ENCODE results near the gene GLO1. TPM values are rescaled to one million over a fixed set of nuclear protein-coding genes. Genes with fewer than 3 reads are reported as not detected.

GLO1 gene
- polyA plus RNA-seq, 1 of the 3 experiments (the other 2 are of a cell fraction) = 47.1 TPM

DNA sequence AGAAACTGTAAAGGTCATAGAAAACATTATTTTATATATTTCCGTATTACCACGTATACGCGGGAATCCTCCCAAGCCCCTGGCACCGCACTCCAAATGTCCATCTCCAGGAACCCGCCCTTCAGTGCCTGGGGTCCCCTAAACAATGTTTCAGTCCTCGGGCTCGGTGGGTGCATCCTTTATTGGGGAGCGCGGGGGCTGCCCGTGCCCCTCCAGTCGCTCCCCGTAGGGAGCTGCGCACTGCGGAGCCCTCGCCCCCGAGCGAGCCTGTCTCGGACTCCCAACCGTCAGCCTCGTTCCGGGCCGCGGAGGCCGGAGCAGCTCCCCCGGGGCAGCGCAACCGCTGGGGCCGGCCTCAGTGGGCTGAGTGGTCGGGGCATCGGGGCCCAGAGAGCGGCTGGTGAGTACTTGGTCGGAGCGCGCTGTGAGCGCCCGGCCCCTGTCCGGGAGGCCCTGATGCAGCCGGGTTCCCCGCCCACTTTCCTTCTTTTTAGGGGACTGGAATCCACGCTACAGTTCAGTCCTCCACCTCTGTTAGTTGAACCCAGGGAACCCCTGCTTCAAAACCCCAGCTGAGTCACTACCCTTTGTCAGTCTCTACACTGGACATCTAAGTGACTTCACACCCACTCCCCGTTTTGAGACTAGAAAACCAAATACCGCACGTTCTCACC, 12.2 kb upstream of the GLO1 start, which contains the start of gene DNAH8:
Gene DNAH8 (plus strand): TSS at position 296 of the 674 bp plus-strand sequence. CDS start 7,499 bp downstream, outside the sequence.
- Histone ChIP-seq H3K9ac (no peak within 1 kb of the TSS), H3K27me3 (ENCODE audit: insufficient read depth) (no peaks in the 10 kb centered on the region), H3K4me1 (ENCODE audit: control insufficient read depth in 1 of 2, insufficient read depth in 2 of 2, low read depth in 1 of 2, low read length in 1 of 2) (peaks cover 0 to 13% of the 10 kb centered on the region in 2 experiments; a peak in 3 of 4 replicates), H2AFZ (ENCODE audit: low read depth) (no peak within 1 kb of the TSS), H3K9me3 (no peaks in the 10 kb centered on the region), H3K36me3 (replicated peaks in 1 of 2; ENCODE audit: control insufficient read depth in 1 of 2, insufficient read depth in 2 of 2, low read length in 1 of 2) (no peaks in the 10 kb centered on the region), H3K79me2 (ENCODE audit: insufficient read depth) (no peaks in the 10 kb centered on the region), H3F3A (replicated peaks; ENCODE audit: insufficient read depth) (no peaks in the 10 kb centered on the region), H3K9me2 (no peaks in the 10 kb centered on the region), H3K4me3 (ENCODE audit: low read depth in 2 of 2, low read length in 1 of 2) (no peak within 1 kb of the TSS), H3K4me2 (peak within 1 kb of the TSS; percentile 14; the same call in 1 of the 2 replicates), H3K27ac (ENCODE audit: low read depth in 2 of 2, low read length in 1 of 2) (peak within 1 kb of the TSS in 1 of 2 experiments; percentile 19; a peak in 1 of 4 replicates), H4K20me1 (ENCODE audit: insufficient read depth) (no peaks in the 10 kb centered on the region)
- ChIA-PET POLR2A (interaction anchor here (1.6 kb wide), 1 partner anchor 12 kb away, joined by 4 read pairs; the partner anchor contains the start of gene GLO1), CTCF (interaction anchor here (0.7 to 0.9 kb wide), 2 partner anchors 157 to 1152 kb away, joined by 3 read pairs; no protein-coding TSS in a partner anchor)
- no peak for TF ChIP-seq USF1 (IDR thresholded peaks at IDR 0.05; ENCODE audit: borderline replicate concordance, low read depth)
- no peak for TF ChIP-seq EP300 (IDR thresholded peaks at IDR 0.05; ENCODE audit: borderline replicate concordance in 1 of 2, low read depth in 1 of 2, low read length in 1 of 2)
- TF ChIP-seq, protein P1, sequence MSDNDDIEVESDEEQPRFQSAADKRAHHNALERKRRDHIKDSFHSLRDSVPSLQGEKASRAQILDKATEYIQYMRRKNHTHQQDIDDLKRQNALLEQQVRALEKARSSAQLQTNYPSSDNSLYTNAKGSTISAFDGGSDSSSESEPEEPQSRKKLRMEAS (IDR thresholded peaks at IDR 0.05; ENCODE audit: low read depth) = no peak
- no peak for TF ChIP-seq POLR2AphosphoS5 (IDR thresholded peaks at IDR 0.05; ENCODE audit: low read depth, low read length)
- no peak for TF ChIP-seq JUND (IDR thresholded peaks at IDR 0.05)
- no peak for TF ChIP-seq NRF1 (IDR thresholded peaks at IDR 0.05; ENCODE audit: low read depth, low read length)
- DNase-seq = peak; percentile 47
- 74% methylated on average over 34 of the region's 44 CpGs for WGBS (ENCODE audit: low lambda C conversion rate)

DNA sequence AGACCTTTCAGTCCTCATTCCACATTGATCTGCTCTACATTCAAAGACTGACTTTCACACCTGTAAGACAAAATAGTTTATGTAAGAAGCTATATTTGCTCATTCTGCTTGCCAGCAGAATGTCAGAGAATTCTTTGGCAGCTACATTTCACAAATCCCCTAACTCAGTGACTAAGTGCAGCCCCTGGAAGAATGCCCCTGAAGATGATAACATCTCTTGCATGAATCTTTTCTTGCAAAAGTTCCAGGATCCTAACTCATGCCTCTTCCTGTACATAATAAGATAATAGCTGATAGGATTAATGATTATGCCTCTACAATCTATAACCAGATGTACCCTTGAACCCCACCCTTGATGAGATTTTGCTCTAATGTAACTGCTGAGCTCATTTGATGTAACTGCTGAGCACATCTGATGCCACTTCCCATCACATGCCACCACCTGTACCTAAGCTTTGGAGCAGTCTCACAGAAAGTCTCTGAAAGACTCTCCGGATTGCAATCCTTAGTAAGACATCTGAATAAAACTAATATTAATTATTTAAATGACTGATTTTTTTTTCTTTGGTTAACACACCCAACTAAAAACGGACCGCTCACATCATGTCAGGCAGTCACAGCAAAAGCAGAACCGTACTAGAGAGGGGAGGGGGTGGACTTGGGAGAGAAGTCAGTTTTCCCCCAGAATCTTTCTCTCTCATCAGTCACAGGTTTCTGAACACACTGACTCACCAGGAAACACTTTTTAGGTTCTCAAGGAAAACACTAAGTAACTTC, 11.5 kb upstream of the GLO1 start:
- no peaks in the 10 kb centered on the region for H3K79me2 ChIP-seq (ENCODE audit: insufficient read depth)
- peak overlapping the region in 1 of 2 experiments; percentile 19; a peak in 1 of 4 replicates for H3K27ac ChIP-seq (ENCODE audit: low read depth in 2 of 2, low read length in 1 of 2)
- peak overlapping the region; percentile 14; the same call in 1 of the 2 replicates for H3K4me2 ChIP-seq
- H3K36me3 ChIP-seq (replicated peaks in 1 of 2; ENCODE audit: control insufficient read depth in 1 of 2, insufficient read depth in 2 of 2, low read length in 1 of 2) = no peaks in the 10 kb centered on the region
- no peaks in the 10 kb centered on the region for H3K9me3 ChIP-seq
- no peak overlapping the region for H3K4me3 ChIP-seq (ENCODE audit: low read depth in 2 of 2, low read length in 1 of 2)
- H2AFZ ChIP-seq (ENCODE audit: low read depth) = no peak overlapping the region
- H3F3A ChIP-seq (replicated peaks; ENCODE audit: insufficient read depth) = no peaks in the 10 kb centered on the region
- H3K27me3 ChIP-seq (ENCODE audit: insufficient read depth) = no peaks in the 10 kb centered on the region
- 53% methylated on average over 4 of the region's 4 CpGs for WGBS (ENCODE audit: low lambda C conversion rate)
- no peak overlapping the region for H3K9ac ChIP-seq
- DNase-seq = peak; percentile 44
- H3K4me1 ChIP-seq (ENCODE audit: control insufficient read depth in 1 of 2, insufficient read depth in 2 of 2, low read depth in 1 of 2, low read length in 1 of 2) = peaks cover 0 to 13% of the 10 kb centered on the region in 2 experiments; a peak in 3 of 4 replicates
- ChIA-PET CTCF (interaction anchor here (0.7 to 1.0 kb wide), 3 partner anchors 11 to 1151 kb away, joined by 3 read pairs; no protein-coding TSS in a partner anchor), POLR2A (interaction anchor here (1.6 kb wide), 1 partner anchor 11 kb away, joined by 4 read pairs; the partner anchor contains the start of gene GLO1)
- H4K20me1 ChIP-seq (ENCODE audit: insufficient read depth) = no peaks in the 10 kb centered on the region
- H3K9me2 ChIP-seq = no peaks in the 10 kb centered on the region
- TF ChIP-seq RFX5 (IDR thresholded peaks at IDR 0.05; ENCODE audit: low read length) (no peak), RCOR1 (IDR thresholded peaks at IDR 0.05; ENCODE audit: low read length) (peak; percentile 58), TCF12 (IDR thresholded peaks at IDR 0.05) (peak; percentile 32; the same call in 1 of the 2 replicates), PBX3 (IDR thresholded peaks at IDR 0.05) (peak; percentile 28; the same call in 1 of the 2 replicates), NFIC (IDR thresholded peaks at IDR 0.05; ENCODE audit: borderline replicate concordance) (peak; percentile 43; the same call in 1 of the 2 replicates), RXRA (IDR thresholded peaks at IDR 0.05; ENCODE audit: borderline replicate concordance, low read depth) (no peak), GATA2 (CRISPR knock-in tag; IDR thresholded peaks at IDR 0.05) (peak; percentile 23; the same call in 1 of the 2 replicates)
